Coronary artery (tissue), 2 donors: ENCODE results near the gene LOXL4.

ENCODE experiments used
- DNase-seq: peaks from one replicate; pipeline ENCODE4 v3.0.0-alpha.2; 2017; ENCODE audit warnings: low spot score
- H3K27ac ChIP-seq, 2 donors: fragments of 200-600 bp; sonication (generic); one replicate each; pipeline ENCODE4 v1.5.1; 2016 to 2019
- H3K4me3 ChIP-seq: fragments of 200-600 bp; sonication (generic); 2 replicates; pipeline ENCODE4 v1.5.1; 2016; ENCODE audit warnings: mild to moderate bottlenecking, moderate library complexity
- CTCF ChIP-seq: fragments of 200-600 bp; sonication (generic); IDR thresholded peaks from one replicate; pipeline ENCODE4 v1.5.1; 2019; ENCODE audit warnings: antibody characterized with exemption

LOXL4 gene

GRCh38 chr10:98202378-98202777, 65.6 kb downstream of the LOXL4 start:
- Histone ChIP-seq H3K4me3 (no peak overlapping the region), H3K27ac (no peak overlapping the region)
- TF ChIP-seq CTCF = no peak
- DNase-seq = no peak

- no peak for TF ChIP-seq CTCF
- no peak overlapping the region for H3K4me3 ChIP-seq
- no peak for DNase-seq
- H3K27ac ChIP-seq = no peak overlapping the region
Observed at GRCh38 chr10:98201760-98202159, 66.2 kb downstream of the LOXL4 start.
